ENCODE results near the gene PPARG.

Gene PPARG

GRCh38 chr3:12379640-12380429 is 91.0 kb downstream of the PPARG start:
- Histone ChIP-seq H3K4me3 (ENCODE audit: low read depth, low read length, poor library complexity, severe bottlenecking) (no peak overlapping the region), H3K4me2 (ENCODE audit: low read length) (no peak overlapping the region), H2AFZ (ENCODE audit: low read length) (no peak overlapping the region), H3K79me2 (ENCODE audit: insufficient read depth, low read length) (no peaks in the 10 kb centered on the region), H3K9me2 (ENCODE audit: low read depth, low read length) (no peaks in the 10 kb centered on the region), H3K27me3 (ENCODE audit: insufficient read depth, low read length) (no peaks in the 10 kb centered on the region), H3K9ac (ENCODE audit: low read length) (no peak overlapping the region), H3K4me1 (ENCODE audit: insufficient read depth, low read length, severe bottlenecking) (no peaks in the 10 kb centered on the region), H3K27ac (ENCODE audit: low read depth, low read length, poor library complexity, severe bottlenecking) (no peak overlapping the region), H3K36me3 (ENCODE audit: insufficient read depth, low read length) (no peaks in the 10 kb centered on the region), H4K20me1 (ENCODE audit: insufficient read depth, low read length) (no peaks in the 10 kb centered on the region), H3K9me3 (ENCODE audit: low read length) (no peaks in the 10 kb centered on the region), H3F3A (ENCODE audit: insufficient read depth, low read length) (no peaks in the 10 kb centered on the region)
- no peak for TF ChIP-seq CTCF (IDR thresholded peaks at IDR 0.05; ENCODE audit: low read length)
- no peak for TF ChIP-seq EZH2 (IDR thresholded peaks at IDR 0.05; ENCODE audit: borderline replicate concordance, low read length)

- Histone ChIP-seq H3F3A (ENCODE audit: insufficient read depth, low read length) (no peaks in the 10 kb centered on the region), H3K9me2 (ENCODE audit: low read depth, low read length) (no peaks in the 10 kb centered on the region), H3K4me2 (ENCODE audit: low read length) (no peak overlapping the region), H3K79me2 (ENCODE audit: insufficient read depth, low read length) (no peaks in the 10 kb centered on the region), H3K36me3 (ENCODE audit: insufficient read depth, low read length) (no peaks in the 10 kb centered on the region), H3K4me1 (ENCODE audit: insufficient read depth, low read length, severe bottlenecking) (no peaks in the 10 kb centered on the region), H3K4me3 (ENCODE audit: low read depth, low read length, poor library complexity, severe bottlenecking) (no peak overlapping the region), H4K20me1 (ENCODE audit: insufficient read depth, low read length) (no peaks in the 10 kb centered on the region), H3K27me3 (ENCODE audit: insufficient read depth, low read length) (no peaks in the 10 kb centered on the region), H3K27ac (ENCODE audit: low read depth, low read length, poor library complexity, severe bottlenecking) (no peak overlapping the region), H3K9ac (ENCODE audit: low read length) (no peak overlapping the region), H3K9me3 (ENCODE audit: low read length) (no peaks in the 10 kb centered on the region), H2AFZ (ENCODE audit: low read length) (no peak overlapping the region)
- TF ChIP-seq CTCF (IDR thresholded peaks at IDR 0.05; ENCODE audit: low read length) (no peak), EZH2 (IDR thresholded peaks at IDR 0.05; ENCODE audit: borderline replicate concordance, low read length) (no peak)
These were observed 91.6 kb downstream of the PPARG start for GRCh38 chr3:12380461-12380860.

GRCh38 chr3:12381199-12381598 is 92.3 kb downstream of the PPARG start:
- no peaks in the 10 kb centered on the region for H4K20me1 ChIP-seq (ENCODE audit: insufficient read depth, low read length)
- no peak overlapping the region for H3K4me2 ChIP-seq (ENCODE audit: low read length)
- H3K9me2 ChIP-seq (ENCODE audit: low read depth, low read length) = no peaks in the 10 kb centered on the region
- H3K79me2 ChIP-seq (ENCODE audit: insufficient read depth, low read length) = no peaks in the 10 kb centered on the region
- H3K27me3 ChIP-seq (ENCODE audit: insufficient read depth, low read length) = no peaks in the 10 kb centered on the region
- no peaks in the 10 kb centered on the region for H3K36me3 ChIP-seq (ENCODE audit: insufficient read depth, low read length)
- H3F3A ChIP-seq (ENCODE audit: insufficient read depth, low read length) = no peaks in the 10 kb centered on the region
- no peak overlapping the region for H2AFZ ChIP-seq (ENCODE audit: low read length)
- TF ChIP-seq CTCF (IDR thresholded peaks at IDR 0.05; ENCODE audit: low read length) = no peak
- TF ChIP-seq EZH2 (IDR thresholded peaks at IDR 0.05; ENCODE audit: borderline replicate concordance, low read length) = no peak
- no peak overlapping the region for H3K27ac ChIP-seq (ENCODE audit: low read depth, low read length, poor library complexity, severe bottlenecking)
- no peaks in the 10 kb centered on the region for H3K9me3 ChIP-seq (ENCODE audit: low read length)
- H3K9ac ChIP-seq (ENCODE audit: low read length) = no peak overlapping the region
- H3K4me3 ChIP-seq (ENCODE audit: low read depth, low read length, poor library complexity, severe bottlenecking) = no peak overlapping the region
- H3K4me1 ChIP-seq (ENCODE audit: insufficient read depth, low read length, severe bottlenecking) = no peaks in the 10 kb centered on the region
